ENCODE measurements around the gene HBEGF.

- TF ChIP-seq CTCF (IDR thresholded peaks at IDR 0.05) = no peak
- peak in 1 of 2 donors; percentile 13 for TF ChIP-seq POLR2A (IDR thresholded peaks at IDR 0.05)
These were observed 35.4 kb downstream of the HBEGF start for GRCh38 chr5:140311011-140311467.
